Activated B cell treated with CpG ODN at 0.5 μM for 24 hours (primary cell): ENCODE data around the gene DUSP2. TPM values are rescaled to one million over a fixed set of nuclear protein-coding genes. Genes with fewer than 3 reads are reported as not detected.

Experiments used
- ATAC-seq: fragments of 200-7000 bp; cut with Tn5 transposase; one replicate; pipeline ENCODE4 v1.10.0; 2021; ENCODE audit warnings: low read depth, mild to moderate bottlenecking, moderate library complexity
- CTCF ChIA-PET: fragments of 350-600 bp; sonication (Branson Sonifier 250); formaldehyde crosslinking; loops from one replicate; lab custom pipeline; 2021; ENCODE audit warnings: antibody characterized with exemption; lab: Charles Lee
- POLR2A ChIA-PET: fragments of 350-600 bp; sonication (Branson Sonifier 250); formaldehyde crosslinking; loops from one replicate; lab custom pipeline; 2021; ENCODE audit warnings: antibody characterized with exemption; lab: Charles Lee
- DNase-seq: peaks from one replicate; pipeline ENCODE4 v3.0.0; 2022
- H3K27ac Mint-ChIP-seq: one replicate; pipeline ENCODE4 v1.8.0; 2020; ENCODE audit warnings: mixed read lengths
- H3K27me3 Mint-ChIP-seq: one replicate; pipeline ENCODE4 v1.8.0; 2021; ENCODE audit warnings: mixed read lengths
- H3K36me3 Mint-ChIP-seq: one replicate; pipeline ENCODE4 v1.8.0; 2021; ENCODE audit warnings: low read depth, mixed read lengths
- H3K4me1 Mint-ChIP-seq: one replicate; pipeline ENCODE4 v1.8.0; 2021; ENCODE audit warnings: mixed read lengths
- H3K4me3 Mint-ChIP-seq: one replicate; pipeline ENCODE4 v1.8.0; 2020; ENCODE audit warnings: mild to moderate bottlenecking, mixed read lengths
- H3K9me3 Mint-ChIP-seq: one replicate; pipeline ENCODE4 v1.8.0; 2020; ENCODE audit warnings: mixed read lengths
- CTCF ChIP-seq: fragments of 200-600 bp; IDR thresholded peaks from one replicate; pipeline ENCODE4 v1.8.0; 2022; ENCODE audit warnings: antibody characterized with exemption, mild to moderate bottlenecking
- intact Hi-C: fragments of 100-400 bp; cut with micrococcal nuclease; formaldehyde crosslinking; loops from one replicate; pipeline ENCODE4 v1.15.1; 2024
- total RNA-seq: library from RNA; stranded (reverse); gene quantifications from 2 replicates; pipeline ENCODE4 v1.2.3, GENCODE V29; 2022

DUSP2 gene
- total RNA-seq, 1 donor from 2014 or later, result 118 TPM

DNA sequence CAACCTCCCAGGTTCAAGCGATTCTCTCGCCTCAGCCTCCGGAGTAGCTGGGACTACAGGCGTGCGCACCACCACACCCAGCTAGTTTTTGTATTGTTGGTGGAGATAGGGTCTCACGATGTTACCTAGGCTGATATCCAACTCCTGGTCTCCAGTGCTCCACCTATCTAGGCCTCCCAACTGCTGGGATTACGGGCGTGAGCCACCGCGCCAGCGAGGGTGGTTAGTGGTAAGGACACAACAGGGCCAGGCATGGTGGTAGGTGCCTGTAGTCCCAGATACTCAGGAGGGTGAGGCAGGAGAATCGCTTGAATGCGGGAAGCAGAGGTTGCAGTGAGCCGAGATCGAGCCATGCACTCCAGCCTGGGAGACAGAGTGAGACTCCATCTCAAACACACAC lies 26.6 kb upstream of the DUSP2 start:
- POLR2A ChIA-PET, result interaction anchor here (14.8 kb wide), 1 partner anchor 28 kb away, joined by 534 read pairs; the partner anchor contains the start of genes ASTL and DUSP2
- ATAC-seq (no peak), DNase-seq (no peak)
- Mint-ChIP-seq H3K4me3 (no peak overlapping the region), H3K36me3 (no peaks in the 10 kb centered on the region), H3K27ac (no peak overlapping the region), H3K4me1 (peaks cover 30% of the 10 kb centered on the region), H3K9me3 (no peaks in the 10 kb centered on the region), H3K27me3 (no peaks in the 10 kb centered on the region)
- no peak for TF ChIP-seq CTCF
- CTCF ChIA-PET, result interaction anchor here (1.5 kb wide), 1 partner anchor 14 kb away, joined by 3 read pairs; no protein-coding TSS in a partner anchor
- intact Hi-C loops, result loop anchor here (10.0 kb wide), 2 partner anchors 147 to 177 kb away; partner anchors contain the start of gene ANKRD36C

- H3K36me3 Mint-ChIP-seq, result no peaks in the 10 kb centered on the region
- DNase-seq, result no peak
- H3K27me3 Mint-ChIP-seq, result no peaks in the 10 kb centered on the region
- no peaks in the 10 kb centered on the region for H3K9me3 Mint-ChIP-seq
- ChIA-PET CTCF (no interaction called here), POLR2A (interaction anchor here (0.7 to 14.8 kb wide), 3 partner anchors 15 to 47 kb away, joined by 7 to 534 read pairs (median 7); partner anchors contain the start of genes ASTL and DUSP2)
- intact Hi-C loops, result loop anchor here (10.0 kb wide), 2 partner anchors 146 to 176 kb away; partner anchors contain the start of gene ANKRD36C
- TF ChIP-seq CTCF, result no peak
- peaks cover 30% of the 10 kb centered on the region for H3K4me1 Mint-ChIP-seq
- ATAC-seq, result no peak
- no peak overlapping the region for H3K27ac Mint-ChIP-seq
- H3K4me3 Mint-ChIP-seq, result no peak overlapping the region
These were observed 25.4 kb upstream of the DUSP2 start for GRCh38 chr2:96170626-96171025.

DNA sequence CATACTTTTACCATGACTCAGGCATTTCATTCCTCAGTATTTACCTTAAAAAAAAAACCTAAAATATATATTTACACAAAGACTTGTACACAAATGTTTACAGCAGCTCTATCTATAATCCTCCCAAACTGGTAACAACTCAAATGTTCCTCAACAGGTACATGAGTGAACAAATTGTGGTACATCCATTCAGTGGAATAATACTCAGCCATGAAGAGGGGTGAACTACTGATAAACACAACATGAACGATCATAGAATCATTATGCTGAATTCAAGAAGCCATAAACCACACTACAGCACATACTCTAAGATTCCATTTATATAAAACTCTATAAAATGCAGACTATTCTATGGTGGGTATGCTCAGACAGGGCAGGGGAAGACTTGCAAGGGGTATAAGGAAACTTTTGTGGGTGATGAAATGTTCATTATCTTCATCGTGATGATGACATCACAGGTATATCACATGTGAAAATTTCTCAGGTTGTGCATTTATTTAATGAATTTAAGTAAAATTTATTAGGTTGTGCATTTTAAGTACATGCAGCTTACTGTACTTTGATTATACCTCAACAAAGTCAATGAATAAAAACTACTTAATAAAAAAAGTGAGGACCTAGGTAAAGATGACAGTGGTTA lies 24.7 kb upstream of the DUSP2 start:
- no peak overlapping the region for H3K4me3 Mint-ChIP-seq
- H3K27ac Mint-ChIP-seq, result no peak overlapping the region
- ChIA-PET POLR2A (interaction anchor here (14.8 kb wide), 1 partner anchor 26 kb away, joined by 534 read pairs; the partner anchor contains the start of genes ASTL and DUSP2), CTCF (no interaction called here)
- TF ChIP-seq CTCF, result no peak
- intact Hi-C loops, result loop anchor here (10.0 kb wide), 2 partner anchors 145 to 175 kb away; partner anchors contain the start of gene ANKRD36C
- DNase-seq, result no peak
- ATAC-seq, result no peak
- H3K27me3 Mint-ChIP-seq, result no peaks in the 10 kb centered on the region
- H3K9me3 Mint-ChIP-seq, result no peaks in the 10 kb centered on the region
- no peaks in the 10 kb centered on the region for H3K36me3 Mint-ChIP-seq
- peaks cover 32% of the 10 kb centered on the region for H3K4me1 Mint-ChIP-seq

DNA sequence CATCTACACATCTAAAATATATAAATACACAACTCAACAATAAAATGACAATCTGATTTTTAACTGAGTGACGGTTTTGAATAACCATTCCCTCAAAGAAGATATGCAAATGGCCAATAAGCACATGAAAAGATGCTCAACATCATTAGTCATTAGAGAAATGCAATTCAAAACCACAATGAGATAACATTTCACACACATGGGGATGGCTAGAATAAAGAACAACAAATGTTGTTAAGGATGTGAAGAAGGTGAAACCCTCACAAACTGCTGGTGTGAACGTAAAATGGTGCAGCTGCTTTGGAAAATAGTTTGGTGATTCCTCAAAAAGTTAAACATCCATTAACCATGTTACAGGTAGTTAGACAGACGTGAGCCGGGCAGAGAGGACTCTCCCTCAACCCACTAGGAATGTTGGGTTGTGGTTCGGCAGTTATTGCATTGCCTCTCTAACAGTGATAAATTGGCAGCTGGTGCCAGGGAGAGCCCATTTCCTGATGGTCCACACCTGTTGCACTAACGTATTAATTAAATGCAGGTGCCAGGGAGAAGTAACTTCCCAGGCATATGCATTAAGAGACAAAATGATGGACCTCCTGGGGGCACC lies 22.3 kb upstream of the DUSP2 start:
- Mint-ChIP-seq H3K9me3 (no peaks in the 10 kb centered on the region), H3K4me3 (no peak overlapping the region), H3K27me3 (no peaks in the 10 kb centered on the region), H3K27ac (no peak overlapping the region), H3K4me1 (peaks cover 40% of the 10 kb centered on the region), H3K36me3 (no peaks in the 10 kb centered on the region)
- no peak for TF ChIP-seq CTCF
- DNase-seq, result no peak
- ChIA-PET CTCF (interaction anchor here (1.7 kb wide), 1 partner anchor 29 kb away, joined by 7 read pairs; the partner anchor contains the start of gene ASTL), POLR2A (interaction anchor here (1.0 to 14.8 kb wide), 2 partner anchors 24 to 66 kb away, joined by 5 to 534 read pairs; partner anchors contain the start of genes ASTL and DUSP2)
- intact Hi-C loops, result no loop called here
- no peak for ATAC-seq
